ENCODE data around the gene OR2A14.
"Not testable (repeated sequence)": the region's sequence is repeated elsewhere in the genome, so short reads cannot be mapped to it uniquely, and the experiment has no call there.

Gene OR2A14

GRCh38 chr7:144148224-144148827 lies 25.4 kb downstream of the OR2A14 start:
- no peak for DNase-seq (ENCODE audit: low spot score)

GRCh38 chr7:144158861-144159260 lies 35.9 kb downstream of the OR2A14 start:
- no peak for DNase-seq (ENCODE audit: low spot score)

DNA sequence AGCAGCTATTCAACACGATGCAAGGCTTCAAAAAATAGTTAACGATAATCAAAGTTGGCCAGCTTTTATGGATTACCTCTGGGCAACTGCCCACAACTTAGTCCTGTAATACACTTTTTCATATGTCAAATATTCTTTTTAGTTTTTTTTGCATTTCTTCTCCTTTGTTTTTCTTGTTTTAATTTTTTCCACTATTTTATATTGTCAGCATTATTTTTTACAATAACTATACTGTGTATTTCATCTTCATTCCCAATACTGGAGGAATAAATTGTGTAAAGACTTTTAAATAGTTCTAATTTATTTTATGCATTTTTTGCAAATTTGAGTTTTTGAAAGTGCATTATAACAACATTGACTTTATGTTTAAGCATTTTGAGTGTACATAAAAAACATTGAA lies 41.8 kb downstream of the OR2A14 start:
- no peak for DNase-seq (ENCODE audit: low spot score)

DNA sequence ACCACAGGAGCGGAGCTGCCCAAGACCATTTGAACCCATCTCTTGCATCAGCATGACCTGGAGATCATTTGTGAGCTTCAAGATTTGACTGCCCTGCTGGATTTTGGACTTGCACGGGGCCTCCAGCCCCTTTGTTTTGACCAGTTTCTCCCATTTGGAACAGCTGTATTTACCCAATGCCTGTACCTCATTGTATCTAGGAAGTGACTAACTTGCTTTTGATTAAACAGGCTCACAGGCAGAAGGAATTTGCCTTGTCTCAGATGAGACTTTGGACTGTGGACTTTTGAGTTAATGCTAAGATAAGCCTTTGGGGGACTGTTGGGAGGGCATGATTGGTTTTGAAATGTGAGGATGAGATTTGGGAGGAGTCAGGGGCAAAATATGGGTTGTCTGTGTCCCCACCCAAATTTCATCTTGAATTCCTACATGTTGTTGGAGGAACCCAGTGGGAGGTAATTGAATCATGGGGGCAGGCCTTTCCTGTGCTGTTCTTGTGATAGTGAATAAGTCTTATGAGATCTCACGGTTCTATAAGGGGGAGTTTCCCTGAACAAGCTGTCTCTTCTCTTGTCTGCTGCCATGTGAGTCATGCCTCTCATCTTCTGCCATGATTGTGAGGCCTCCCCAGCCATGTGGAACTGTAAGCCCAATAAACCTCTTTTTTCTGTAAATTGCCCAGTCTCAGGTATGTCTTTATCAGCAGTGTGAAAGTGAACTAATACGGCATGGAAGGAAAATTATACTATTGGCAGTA lies 48.8 kb downstream of the OR2A14 start:
- not testable (repeated sequence) for DNase-seq (ENCODE audit: low spot score)

GRCh38 chr7:144174613-144175012 lies 51.6 kb downstream of the OR2A14 start:
- no peak for DNase-seq (ENCODE audit: low spot score)

DNA sequence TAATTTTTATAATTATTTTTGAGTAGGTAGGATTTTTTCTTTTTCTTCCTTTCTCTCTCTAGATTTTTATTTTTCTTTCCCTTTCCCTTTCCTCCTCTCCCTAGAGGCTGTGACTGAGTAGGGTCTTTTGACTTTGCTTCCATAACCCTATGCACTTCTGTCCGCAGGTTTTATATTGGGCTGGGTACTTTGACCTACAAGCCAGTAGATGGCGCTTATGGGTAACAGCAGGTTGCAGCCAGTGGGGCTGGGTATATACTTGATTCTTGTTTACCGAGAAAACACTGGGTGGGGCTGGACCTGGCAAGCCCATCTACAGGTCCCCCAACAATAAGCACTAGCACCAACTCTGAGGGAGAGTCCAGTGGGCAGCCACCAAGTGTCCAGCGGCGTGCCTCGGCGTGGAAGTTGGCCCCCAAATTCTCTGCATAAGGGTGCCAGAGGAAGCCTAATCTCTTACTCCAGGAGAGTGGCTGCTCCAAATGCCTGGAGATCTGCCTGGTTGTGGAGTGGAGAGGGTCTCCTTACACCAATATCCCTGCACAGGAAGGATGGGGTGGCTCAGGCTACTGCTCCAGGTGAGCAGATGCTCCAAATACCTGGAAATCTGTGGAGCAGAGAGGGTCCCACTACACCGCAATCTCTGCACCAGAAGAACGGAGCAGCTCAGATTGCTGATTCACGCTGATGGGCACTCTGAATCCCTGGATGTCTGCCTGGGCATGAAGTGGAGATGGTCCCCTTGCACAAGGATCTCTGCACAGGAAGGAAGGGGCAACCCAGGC lies 55.6 kb downstream of the OR2A14 start:
- not testable (repeated sequence) for DNase-seq (ENCODE audit: low spot score)

GRCh38 chr7:144179165-144179479 lies 56.1 kb downstream of the OR2A14 start:
- not testable (repeated sequence) for DNase-seq (ENCODE audit: low spot score)
